GM12878 (cell line): ENCODE data around the gene TCP11. TPM values are rescaled to one million over a fixed set of nuclear protein-coding genes. Genes with fewer than 3 reads are reported as not detected.

Source experiments
- ATAC-seq: fragments of 200-7000 bp; cut with Tn5 transposase; 3 replicates; pipeline ENCODE4 v1.9.1; 2020; ENCODE audit warnings: mild to moderate bottlenecking, moderate library complexity
- BruUV-seq: library from RNA; stranded (reverse); fragments of 400-500 nt; replicated peaks from 2 replicates; lab custom pipeline; 2021; lab: Mats Ljungman, UMichigan
- CTCF ChIA-PET: fragments of 300-600 bp; sonication (Branson Sonifier 250); formaldehyde crosslinking; extraction: SDS; loops from one replicate; lab custom pipeline; 2021; ENCODE audit warnings: inconsistent platforms; lab: Yijun Ruan, JAX
- POLR2A ChIA-PET: fragments of 350-600 bp; formaldehyde crosslinking; extraction: SDS; loops from one replicate; lab custom pipeline; 2021; ENCODE audit warnings: inconsistent platforms; lab: Charles Lee
- RAD21 ChIA-PET: fragments of 300-600 bp; sonication (Branson Sonifier 250); formaldehyde crosslinking; loops from one replicate; lab custom pipeline; 2023; ENCODE audit warnings: antibody characterized with exemption; ENCODE audit not compliant: unreplicated experiment; lab: Charles Lee
- SMC1A ChIA-PET: fragments of 300-600 bp; sonication (Branson Sonifier 250); formaldehyde crosslinking; loops from one replicate; lab custom pipeline; 2023; ENCODE audit not compliant: unreplicated experiment, uncharacterized antibody; lab: Charles Lee
- DNase-seq: peaks from one replicate; pipeline ENCODE4 v3.0.0-alpha.2; 2011; ENCODE audit warnings: low read depth, low spot score
- FAIRE-seq: peaks from 3 replicates; lab custom pipeline; 2011; peaks lifted over from hg19 to GRCh38; lab: Jason Lieb, UNC
- H2AFZ ChIP-seq: 2 replicates; pipeline ENCODE4 v1.6.0; 2011; ENCODE audit warnings: low read depth, low read length, control low read depth; ENCODE audit not compliant: control insufficient read depth
- H3K27ac ChIP-seq: 2 replicates; pipeline ENCODE4 v1.5.1; 2011; ENCODE audit warnings: control low read depth; ENCODE audit not compliant: control insufficient read depth, insufficient read depth
- H3K27me3 ChIP-seq, 2 experiments: replicated peaks in 1 of 2; 2 replicates each; pipeline versions ENCODE4 v1.6.0 to v1.6.1; 2011; ENCODE audit warnings: low read length in 1 of 2; ENCODE audit not compliant: control insufficient read depth in 2 of 2, insufficient read depth in 2 of 2
- H3K36me3 ChIP-seq, 2 experiments: 2 replicates each; pipeline ENCODE4 v1.5.1; 2011; ENCODE audit warnings: low read length in 1 of 2; ENCODE audit not compliant: control insufficient read depth in 2 of 2, insufficient read depth in 2 of 2
- H3K4me1 ChIP-seq: 2 replicates; pipeline ENCODE4 v1.6.1; 2011; ENCODE audit warnings: mild to moderate bottlenecking, low read length, moderate library complexity, mixed read lengths; ENCODE audit not compliant: control insufficient read depth, insufficient read depth
- H3K4me2 ChIP-seq: 2 replicates; pipeline ENCODE4 v1.6.0; 2011; ENCODE audit warnings: control low read depth; ENCODE audit not compliant: control insufficient read depth, insufficient read depth
- H3K4me3 ChIP-seq: fragments of 200-600 bp; sonication (generic); 2 replicates; pipeline ENCODE4 v1.5.1; 2016
- H3K79me2 ChIP-seq: 2 replicates; pipeline ENCODE4 v1.6.0; 2011; ENCODE audit warnings: low read length; ENCODE audit not compliant: control insufficient read depth, insufficient read depth
- H3K9ac ChIP-seq: 2 replicates; pipeline ENCODE4 v1.8.0; 2011; ENCODE audit warnings: low read length, control low read depth, mixed read lengths; ENCODE audit not compliant: control insufficient read depth, insufficient read depth
- H3K9me3 ChIP-seq: replicated peaks from 3 replicates; pipeline ENCODE4 v1.5.1; 2011; ENCODE audit warnings: mild to moderate bottlenecking, low read length; ENCODE audit not compliant: control insufficient read depth, insufficient read depth
- H4K20me1 ChIP-seq: 2 replicates; pipeline ENCODE4 v1.6.0; 2011; ENCODE audit not compliant: control insufficient read depth, insufficient read depth
- ATF2 ChIP-seq: IDR thresholded peaks from 2 replicates; pipeline ENCODE4 v1.6.1; 2012; ENCODE audit warnings: low read length, inconsistent platforms
- EGR1 ChIP-seq, 2 experiments: IDR thresholded peaks; 1 replicate in 1 of 2; 2 replicates in 1 of 2; pipeline ENCODE4 v1.6.1; 2011 to 2012; ENCODE audit warnings: low read depth in 2 of 2, low read length in 2 of 2, borderline replicate concordance in 1 of 2, mild to moderate bottlenecking in 1 of 2, moderate library complexity in 1 of 2
- LARP7 ChIP-seq: fragments of 450-650 bp; IDR thresholded peaks from 2 replicates; pipeline ENCODE4 v1.6.1; 2017; ENCODE audit warnings: mild to moderate bottlenecking
- MTA2 ChIP-seq: fragments of 450-650 bp; IDR thresholded peaks from 2 replicates; pipeline ENCODE4 v1.6.1; 2016; ENCODE audit warnings: low read depth, mild to moderate bottlenecking, moderate library complexity
- MYC ChIP-seq: IDR thresholded peaks from 2 replicates; pipeline ENCODE4 v1.6.1; 2011; ENCODE audit warnings: mild to moderate bottlenecking, low read length, moderate library complexity, inconsistent platforms; ENCODE audit not compliant: insufficient read depth, insufficient replicate concordance, insufficient read length, severe bottlenecking
- NRF1 ChIP-seq: conservative IDR thresholded peaks from 2 replicates; pipeline ENCODE4 v1.6.1; 2011; ENCODE audit warnings: mild to moderate bottlenecking, low read depth, low read length, improper control_type of control experiment
- RAD21 ChIP-seq: IDR thresholded peaks from 2 replicates; pipeline ENCODE4 v1.6.1; 2011; ENCODE audit warnings: mild to moderate bottlenecking, low read depth, low read length, moderate library complexity; ENCODE audit not compliant: insufficient read depth
- RBBP5 ChIP-seq: fragments of 200-600 bp; sonication (generic); conservative IDR thresholded peaks from 2 replicates; pipeline ENCODE4 v1.6.1; 2016
- WGBS: methylation state at CpG from one replicate; pipeline ENCODE4 v1.1.6; 2016; ENCODE audit warnings: low lambda C conversion rate; ENCODE audit not compliant: insufficient replicate concordance, insufficient coverage; ENCODE audit errors: missing lambda C conversion rate; 5-methylcytosine and 5-hydroxymethylcytosine counted together
- in situ Hi-C: fragments of 300-500 bp; cut with MboI; formaldehyde crosslinking; loops from 9 replicates; pipeline ENCODE4 v1.14.3; 2018; ENCODE audit warnings: mixed read lengths
- intact Hi-C: fragments of 100-400 bp; cut with micrococcal nuclease; formaldehyde crosslinking; loops from one replicate; pipeline ENCODE4 v1.14.2; 2022; ENCODE audit not compliant: unreplicated experiment
- polyA plus RNA-seq, 11 experiments: library from polyadenylated mRNA; depleted of rRNA in 4 of 11; unstranded in 6 of 11; stranded (reverse) in 5 of 11; fragments of >200 nt; fragmentation: Nextera tagmentation in 4 of 11; fragmentation: Illumina TruSeq in 1 of 11; extraction: Ambion mirVana in 4 of 11; extraction: Trizol in 1 of 11; gene quantifications; 1 replicate in 1 of 11; 2 replicates in 10 of 11; pipeline versions ENCODE4 v1.2.1 to v1.2.3, GENCODE V29; 2011 to 2016; ENCODE audit warnings: inconsistent platforms in 2 of 11, missing spikeins in 2 of 11, low read depth in 1 of 11
- total RNA-seq, 4 experiments: library from RNA; depleted of rRNA in 3 of 4; stranded (reverse); fragments of >200 nt in 3 of 4; fragmentation: Illumina TruSeq in 1 of 4; extraction: Trizol in 1 of 4; gene quantifications; 2 replicates each; pipeline versions ENCODE4 v1.2.1 to v1.2.3, GENCODE V29; 2013 to 2021
- TF ChIP-seq, protein P1 (sequence below): fragments of 450-650 bp; IDR thresholded peaks from 2 replicates; pipeline ENCODE4 v1.6.1; 2018; ENCODE audit warnings: mild to moderate bottlenecking, low read depth, moderate library complexity; ENCODE audit not compliant: partially characterized antibody
- TF ChIP-seq, protein P2 (sequence below): fragments of 450-650 bp; IDR thresholded peaks from 2 replicates; pipeline ENCODE4 v1.6.1; 2017; ENCODE audit warnings: low read depth, mild to moderate bottlenecking, moderate library complexity

The TCP11 gene
- total and polyA plus RNA-seq, 10 of the 15 experiments (the other 5 are each of a cell fraction or from before 2014, with no cell fraction given) = not detected

DNA sequence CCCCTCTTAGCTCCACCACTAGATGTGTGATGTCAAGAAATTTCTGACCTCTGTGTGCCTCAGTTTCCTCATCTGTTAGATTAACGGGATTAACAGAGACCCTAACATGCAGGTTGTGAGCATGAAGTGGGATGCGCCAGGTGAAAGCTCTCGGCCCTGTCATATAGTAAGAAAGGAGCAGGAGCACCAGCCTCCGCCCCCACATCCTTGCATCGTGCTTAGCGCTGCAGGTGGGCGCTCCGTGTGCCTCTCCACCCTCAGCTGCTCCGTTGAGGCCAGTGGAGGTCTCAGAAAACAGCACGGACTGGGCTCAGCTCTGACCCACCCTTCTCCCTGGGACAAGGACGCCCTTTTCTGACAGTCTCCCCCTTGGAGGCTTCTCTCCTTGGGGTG lies 63.4 kb downstream of the TCP11 start:
- TF ChIP-seq, protein P1, sequence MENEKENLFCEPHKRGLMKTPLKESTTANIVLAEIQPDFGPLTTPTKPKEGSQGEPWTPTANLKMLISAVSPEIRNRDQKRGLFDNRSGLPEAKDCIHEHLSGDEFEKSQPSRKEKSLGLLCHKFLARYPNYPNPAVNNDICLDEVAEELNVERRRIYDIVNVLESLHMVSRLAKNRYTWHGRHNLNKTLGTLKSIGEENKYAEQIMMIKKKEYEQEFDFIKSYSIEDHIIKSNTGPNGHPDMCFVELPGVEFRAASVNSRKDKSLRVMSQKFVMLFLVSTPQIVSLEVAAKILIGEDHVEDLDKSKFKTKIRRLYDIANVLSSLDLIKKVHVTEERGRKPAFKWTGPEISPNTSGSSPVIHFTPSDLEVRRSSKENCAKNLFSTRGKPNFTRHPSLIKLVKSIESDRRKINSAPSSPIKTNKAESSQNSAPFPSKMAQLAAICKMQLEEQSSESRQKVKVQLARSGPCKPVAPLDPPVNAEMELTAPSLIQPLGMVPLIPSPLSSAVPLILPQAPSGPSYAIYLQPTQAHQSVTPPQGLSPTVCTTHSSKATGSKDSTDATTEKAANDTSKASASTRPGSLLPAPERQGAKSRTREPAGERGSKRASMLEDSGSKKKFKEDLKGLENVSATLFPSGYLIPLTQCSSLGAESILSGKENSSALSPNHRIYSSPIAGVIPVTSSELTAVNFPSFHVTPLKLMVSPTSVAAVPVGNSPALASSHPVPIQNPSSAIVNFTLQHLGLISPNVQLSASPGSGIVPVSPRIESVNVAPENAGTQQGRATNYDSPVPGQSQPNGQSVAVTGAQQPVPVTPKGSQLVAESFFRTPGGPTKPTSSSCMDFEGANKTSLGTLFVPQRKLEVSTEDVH = no peak
- TF ChIP-seq MTA2 = no peak
- TF ChIP-seq LARP7 = no peak
- TF ChIP-seq ATF2 = no peak
- no peak for TF ChIP-seq RAD21
- TF ChIP-seq RBBP5 = no peak
- TF ChIP-seq NRF1 = no peak
- TF ChIP-seq MYC = no peak
- TF ChIP-seq, protein P2, sequence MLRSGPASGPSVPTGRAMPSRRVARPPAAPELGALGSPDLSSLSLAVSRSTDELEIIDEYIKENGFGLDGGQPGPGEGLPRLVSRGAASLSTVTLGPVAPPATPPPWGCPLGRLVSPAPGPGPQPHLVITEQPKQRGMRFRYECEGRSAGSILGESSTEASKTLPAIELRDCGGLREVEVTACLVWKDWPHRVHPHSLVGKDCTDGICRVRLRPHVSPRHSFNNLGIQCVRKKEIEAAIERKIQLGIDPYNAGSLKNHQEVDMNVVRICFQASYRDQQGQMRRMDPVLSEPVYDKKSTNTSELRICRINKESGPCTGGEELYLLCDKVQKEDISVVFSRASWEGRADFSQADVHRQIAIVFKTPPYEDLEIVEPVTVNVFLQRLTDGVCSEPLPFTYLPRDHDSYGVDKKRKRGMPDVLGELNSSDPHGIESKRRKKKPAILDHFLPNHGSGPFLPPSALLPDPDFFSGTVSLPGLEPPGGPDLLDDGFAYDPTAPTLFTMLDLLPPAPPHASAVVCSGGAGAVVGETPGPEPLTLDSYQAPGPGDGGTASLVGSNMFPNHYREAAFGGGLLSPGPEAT = no peak
- no peak for TF ChIP-seq EGR1 (IDR thresholded peaks at IDR 0.05; ENCODE audit: borderline replicate concordance in 1 of 2, low read depth in 2 of 2, low read length in 2 of 2)
- TF ChIP-seq, all 136 proteins: peak for 0
- ATAC-seq (no peak), DNase-seq (no peak), FAIRE-seq (no peak)
- in situ Hi-C loops (no loop called here), intact Hi-C loops (no loop called here)
- H3K79me2 ChIP-seq = no peaks in the 10 kb centered on the region
- WGBS = 78% methylated on average over 11 of the region's 11 CpGs
- POLR2A ChIA-PET = no interaction called here
- no peaks in the 10 kb centered on the region for H3K4me1 ChIP-seq
- no peak overlapping the region for H2AFZ ChIP-seq
- no peaks in the 10 kb centered on the region for H4K20me1 ChIP-seq
- RAD21 ChIA-PET = no interaction called here
- no peaks in the 10 kb centered on the region for H3K27me3 ChIP-seq
- H3K9ac ChIP-seq = no peak overlapping the region
- CTCF ChIA-PET = no interaction called here
- H3K4me3 ChIP-seq = no peak overlapping the region
- no peak overlapping the region for H3K27ac ChIP-seq
- SMC1A ChIA-PET = interaction anchor here (0.6 kb wide), 1 partner anchor 1531 kb away, joined by 4 read pairs; no protein-coding TSS in a partner anchor
- no TSS peak for BruUV-seq
- H3K36me3 ChIP-seq = no peaks in the 10 kb centered on the region; a peak in 2 of 4 replicates
- H3K4me2 ChIP-seq = no peak overlapping the region
- H3K9me3 ChIP-seq = no peaks in the 10 kb centered on the region
